Psoas muscle (tissue), 8 donors: ENCODE measurements around the gene SIRT7. TPM values are rescaled to one million over a fixed set of nuclear protein-coding genes. Genes with fewer than 3 reads are reported as not detected.

Experiments
- ATAC-seq, 4 donors: fragments of 200-7000 bp; cut with Tn5 transposase; one replicate each; pipeline ENCODE4 v1.9.1; 2020; ENCODE audit warnings: moderate library complexity in 3 of 4, mild to moderate bottlenecking in 2 of 4
- DNase-seq, 2 donors: peaks; one replicate each; pipeline ENCODE4 v3.0.0-alpha.2; 2020
- H3K27ac ChIP-seq: fragments of 200-600 bp; one replicate; pipeline ENCODE4 v1.8.0; 2022
- H3K27me3 ChIP-seq, 3 donors: fragments of 200-600 bp in 1 of 3; one replicate each; pipeline versions ENCODE4 v1.6.1 to v1.8.0; 2013 to 2022; ENCODE audit warnings: low read length in 2 of 3, mild to moderate bottlenecking in 2 of 3, moderate library complexity in 1 of 3; ENCODE audit not compliant: insufficient read depth in 3 of 3
- H3K36me3 ChIP-seq, 2 donors: fragments of 200-600 bp in 1 of 2; one replicate each; pipeline versions ENCODE4 v1.6.1 to v1.8.0; 2013 to 2022; ENCODE audit warnings: low read depth in 1 of 2, mild to moderate bottlenecking in 1 of 2, moderate library complexity in 1 of 2; ENCODE audit not compliant: insufficient read depth in 1 of 2
- H3K4me1 ChIP-seq: fragments of 200-600 bp; one replicate; pipeline ENCODE4 v1.8.0; 2022
- H3K4me3 ChIP-seq: fragments of 200-600 bp; one replicate; pipeline ENCODE4 v1.8.0; 2022; ENCODE audit warnings: mild to moderate bottlenecking
- H3K9me3 ChIP-seq: fragments of 200-600 bp; one replicate; pipeline ENCODE4 v1.8.0; 2022
- WGBS, 3 donors: extraction: QIAGEN DNeasy Blood & Tissue Kit; methylation state at CpG; one replicate each; pipeline versions ENCODE4 v1.1.6 to v1.1.7; 2013; 5-methylcytosine and 5-hydroxymethylcytosine counted together
- intact Hi-C, 2 donors: fragments of 100-400 bp; cut with DNase I; formaldehyde crosslinking; loops; one replicate each; pipeline versions ENCODE4 v1.11.0 to v1.14.2; 2022
- polyA plus RNA-seq, 3 donors: library from polyadenylated mRNA; stranded (reverse); fragments of 200-250 nt; gene quantifications; one replicate each; pipeline ENCODE4 v1.2.3, GENCODE V29; 2013
- total RNA-seq, 4 donors: library from RNA; stranded (reverse); fragmentation: NEBNext Ultra II Directional in 2 of 4; extraction: Animal tissue kit (Norgen Biotek cat#: 25700) in 2 of 4; gene quantifications; one replicate each; pipeline versions ENCODE4 v1.2.1 to v1.2.4, GENCODE V29; 2021 to 2023
- TF ChIP-seq, protein P1 (sequence below): fragments of 200-600 bp; IDR thresholded peaks from one replicate; pipeline ENCODE4 v1.8.0; 2022; ENCODE audit warnings: antibody characterized with exemption
- donor health status: healthy with polysubstance abuse.
- donor health status: DM: no; HTN: no; CAD: no; lungs with moderate emphysema.
- donor health status: Bipolar disorder and iron deficiency.
- donor health status: healthy.
- donor health status: DM: yes; HTN: yes; CAD: no.
- donor health status: DM: no; HTN: no; CAD: no.
- donor health status: DM: no; HTN: no; CAD: no.
- donor health status: DM: yes; HTN: yes; CAD: no.

The SIRT7 gene
- total and polyA plus RNA-seq, 7 donors: 3.9 to 14.2 (median 7.6) TPM

DNA sequence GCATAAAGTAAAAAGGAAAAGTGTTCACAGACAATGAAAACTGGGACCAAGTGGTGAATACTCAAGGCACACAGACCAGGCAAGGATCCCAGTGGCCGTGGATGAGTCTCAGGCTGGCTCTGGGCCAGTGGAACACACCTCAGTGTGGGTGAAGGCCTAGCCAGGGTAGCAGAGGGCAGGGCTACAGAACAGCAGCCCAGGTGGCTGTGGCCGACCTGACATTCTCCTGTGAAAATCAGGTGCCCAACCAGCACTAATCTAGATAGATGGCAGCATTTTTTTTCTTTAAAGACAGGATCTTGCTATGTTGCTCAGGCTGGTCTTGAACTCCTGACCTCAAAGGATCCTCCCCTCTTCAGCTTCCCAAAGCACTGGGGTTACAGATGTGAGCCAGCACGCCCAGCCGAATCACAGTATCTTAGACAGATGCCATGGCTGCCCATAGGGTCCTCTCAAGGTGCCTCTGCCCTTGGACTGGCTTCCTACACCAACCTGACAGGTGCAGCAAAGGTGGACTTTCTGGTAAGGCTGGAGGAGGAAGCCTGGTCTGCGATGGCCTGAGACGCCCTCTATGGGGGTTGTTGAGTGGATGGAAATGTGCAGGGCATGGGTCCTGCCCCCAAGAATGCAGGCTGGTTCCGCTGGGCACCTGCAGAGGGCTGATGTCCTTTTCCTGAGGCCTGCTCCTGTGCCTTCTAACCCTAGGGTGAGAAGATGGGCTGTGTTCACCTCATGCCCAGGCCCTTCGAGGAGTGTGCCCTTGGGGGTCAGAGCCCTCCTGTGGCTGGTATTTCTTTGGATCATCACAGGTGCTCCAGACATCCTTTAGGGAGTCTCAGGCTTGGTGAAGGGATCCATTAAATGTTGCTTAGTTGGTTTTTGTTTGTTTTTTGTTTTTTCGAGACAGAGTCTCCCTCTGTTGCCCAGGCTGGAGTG is 53.9 kb downstream of the SIRT7 start:
- intact Hi-C loops: no loop called here
- Histone ChIP-seq H3K36me3 (peaks cover 0 to 41% of the 10 kb centered on the region in 2 donors), H3K27ac (peak overlapping the region; percentile 98), H3K9me3 (no peaks in the 10 kb centered on the region), H3K4me3 (no peak overlapping the region), H3K4me1 (peaks cover 41% of the 10 kb centered on the region), H3K27me3 (no peaks in the 10 kb centered on the region)
- TF ChIP-seq, protein P1, sequence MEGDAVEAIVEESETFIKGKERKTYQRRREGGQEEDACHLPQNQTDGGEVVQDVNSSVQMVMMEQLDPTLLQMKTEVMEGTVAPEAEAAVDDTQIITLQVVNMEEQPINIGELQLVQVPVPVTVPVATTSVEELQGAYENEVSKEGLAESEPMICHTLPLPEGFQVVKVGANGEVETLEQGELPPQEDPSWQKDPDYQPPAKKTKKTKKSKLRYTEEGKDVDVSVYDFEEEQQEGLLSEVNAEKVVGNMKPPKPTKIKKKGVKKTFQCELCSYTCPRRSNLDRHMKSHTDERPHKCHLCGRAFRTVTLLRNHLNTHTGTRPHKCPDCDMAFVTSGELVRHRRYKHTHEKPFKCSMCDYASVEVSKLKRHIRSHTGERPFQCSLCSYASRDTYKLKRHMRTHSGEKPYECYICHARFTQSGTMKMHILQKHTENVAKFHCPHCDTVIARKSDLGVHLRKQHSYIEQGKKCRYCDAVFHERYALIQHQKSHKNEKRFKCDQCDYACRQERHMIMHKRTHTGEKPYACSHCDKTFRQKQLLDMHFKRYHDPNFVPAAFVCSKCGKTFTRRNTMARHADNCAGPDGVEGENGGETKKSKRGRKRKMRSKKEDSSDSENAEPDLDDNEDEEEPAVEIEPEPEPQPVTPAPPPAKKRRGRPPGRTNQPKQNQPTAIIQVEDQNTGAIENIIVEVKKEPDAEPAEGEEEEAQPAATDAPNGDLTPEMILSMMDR: no peak
- DNase-seq (no peak), ATAC-seq (no peak)
- WGBS, 3 donors: 75 to 76% (median 76%) methylated on average over 9 of the region's 9 CpGs

DNA sequence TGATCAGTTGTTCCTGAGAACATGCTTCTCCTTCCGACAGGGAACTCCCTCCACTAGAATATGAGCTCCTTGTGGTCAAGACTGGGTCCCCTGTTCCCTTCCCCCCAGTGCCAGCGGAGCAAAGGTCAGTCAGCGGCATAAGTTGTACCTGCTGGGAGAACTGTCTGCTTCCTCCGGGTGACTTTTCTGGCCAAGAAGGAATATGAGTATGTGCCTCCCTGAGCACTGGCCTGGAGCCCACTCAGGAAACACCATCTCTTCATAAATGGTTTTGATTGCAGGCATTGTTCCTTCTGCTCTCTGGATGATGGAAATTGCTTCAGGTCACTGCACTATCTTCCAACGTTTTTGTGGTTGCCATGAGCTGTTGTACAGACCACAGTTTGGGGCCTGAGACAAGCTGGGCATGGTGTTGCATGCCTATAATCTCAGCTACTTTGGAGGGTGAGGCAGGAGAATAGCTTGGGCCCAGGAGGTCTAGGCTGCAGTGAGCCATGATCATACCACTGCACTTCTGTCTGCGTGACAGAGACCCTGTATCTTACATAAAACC is 54.8 kb downstream of the SIRT7 start:
- intact Hi-C loops: no loop called here
- Histone ChIP-seq H3K27ac (peak overlapping the region; percentile 98), H3K36me3 (peaks cover 0 to 37% of the 10 kb centered on the region in 2 donors), H3K27me3 (no peaks in the 10 kb centered on the region), H3K4me1 (peaks cover 42% of the 10 kb centered on the region), H3K4me3 (no peak overlapping the region), H3K9me3 (no peaks in the 10 kb centered on the region)
- DNase-seq: no peak
- ATAC-seq: no peak
- TF ChIP-seq, protein P1: no peak
- WGBS, 3 donors: 48 to 71% (median 59%) methylated on average over 6 of the region's 6 CpGs

Other genes with a start within 250 kb of the SIRT7 start
- 10 to 100 TPM in 3 of 4 donors, 1 to 10 TPM in 1; 7.8 to 15.6 (median 11.9) TPM for gene ARL16, start 234.4 kb downstream of the SIRT7 start, total RNA-seq
- gene ARL16, start 234.4 kb downstream of the SIRT7 start, polyA plus RNA-seq: 10 to 100 TPM; 23.2 to 29.3 (median 29.1) TPM
- gene HGS, start 234.2 kb downstream of the SIRT7 start, total RNA-seq: 10 to 100 TPM; 38.6 to 74.5 (median 56.5) TPM
- gene HGS, start 234.2 kb downstream of the SIRT7 start, polyA plus RNA-seq: 100 to 1,000 TPM in 2 of 3 donors, 10 to 100 TPM in 1; 62.3 to 158 (median 139) TPM
- 100 to 1,000 TPM in 2 of 4 donors, 10 to 100 TPM in 2; 93.0 to 175 (median 104) TPM for gene MRPL12, start 214.8 kb downstream of the SIRT7 start, total RNA-seq
- gene MRPL12, start 214.8 kb downstream of the SIRT7 start, polyA plus RNA-seq: 100 to 1,000 TPM; 222 to 558 (median 242) TPM
- gene SLC25A10, start 205.9 kb downstream of the SIRT7 start, total RNA-seq: 1 to 10 TPM; 2.4 to 6.3 (median 3.8) TPM
- 1 to 10 TPM; 5.9 to 7.0 (median 6.3) TPM for gene SLC25A10, start 205.9 kb downstream of the SIRT7 start, polyA plus RNA-seq
- not detected for gene GCGR, start 114.0 kb downstream of the SIRT7 start, total RNA-seq
- gene GCGR, start 114.0 kb downstream of the SIRT7 start, polyA plus RNA-seq: under 1 TPM in 2 of 3 donors, not detected in 1; 0.03 to 0.08 TPM
- gene MCRIP1, start 84.9 kb downstream of the SIRT7 start, total RNA-seq: 10 to 100 TPM; 20.5 to 47.6 (median 25.7) TPM
- gene MCRIP1, start 84.9 kb downstream of the SIRT7 start, polyA plus RNA-seq: 100 to 1,000 TPM in 1 of 3 donors, 10 to 100 TPM in 2; 45.1 to 187 (median 57.1) TPM
- gene PPP1R27, start 83.1 kb downstream of the SIRT7 start, total RNA-seq: 1,000 to 10,000 TPM in 3 of 4 donors, 100 to 1,000 TPM in 1; 976 to 2,217 (median 1,286) TPM
- gene PPP1R27, start 83.1 kb downstream of the SIRT7 start, polyA plus RNA-seq: 100 to 1,000 TPM; 296 to 661 (median 603) TPM
- 100 to 1,000 TPM; 244 to 361 (median 296) TPM for gene P4HB, start 57.6 kb downstream of the SIRT7 start, total RNA-seq
- gene P4HB, start 57.6 kb downstream of the SIRT7 start, polyA plus RNA-seq: 100 to 1,000 TPM; 236 to 384 (median 267) TPM
- 100 to 1,000 TPM in 3 of 4 donors, 10 to 100 TPM in 1; 88.3 to 192 (median 160) TPM for gene ARHGDIA, start 46.8 kb downstream of the SIRT7 start, total RNA-seq
- gene ARHGDIA, start 46.8 kb downstream of the SIRT7 start, polyA plus RNA-seq: 100 to 1,000 TPM in 2 of 3 donors, 10 to 100 TPM in 1; 79.1 to 268 (median 100) TPM
- 10 to 100 TPM; 23.0 to 58.4 (median 47.1) TPM for gene ALYREF, start 26.6 kb downstream of the SIRT7 start, total RNA-seq
- 10 to 100 TPM; 37.5 to 79.8 (median 43.8) TPM for gene ALYREF, start 26.6 kb downstream of the SIRT7 start, polyA plus RNA-seq
- 100 to 1,000 TPM; 118 to 208 (median 135) TPM for gene ANAPC11, start 26.5 kb downstream of the SIRT7 start, total RNA-seq
- gene ANAPC11, start 26.5 kb downstream of the SIRT7 start, polyA plus RNA-seq: 100 to 1,000 TPM; 273 to 369 (median 323) TPM
- gene NPB, start 15.9 kb downstream of the SIRT7 start, total RNA-seq: under 1 TPM; 0.42 to 0.78 (median 0.55) TPM
- 1 to 10 TPM in 1 of 3 donors, under 1 TPM in 2; 0.73 to 2.9 (median 0.76) TPM for gene NPB, start 15.9 kb downstream of the SIRT7 start, polyA plus RNA-seq
- 10 to 100 TPM; 10.2 to 26.9 (median 19.2) TPM for gene PCYT2, start 6.8 kb downstream of the SIRT7 start, total RNA-seq
- gene PCYT2, start 6.8 kb downstream of the SIRT7 start, polyA plus RNA-seq: 10 to 100 TPM; 13.2 to 14.1 (median 13.3) TPM
- gene MAFG, start 9.6 kb upstream of the SIRT7 start, total RNA-seq: 10 to 100 TPM; 43.1 to 74.2 (median 53.7) TPM
- gene MAFG, start 9.6 kb upstream of the SIRT7 start, polyA plus RNA-seq: 10 to 100 TPM; 21.6 to 73.7 (median 26.6) TPM
- 10 to 100 TPM in 2 of 4 donors, 1 to 10 TPM in 2; 5.4 to 12.5 (median 9.5) TPM for gene PYCR1, start 19.1 kb upstream of the SIRT7 start, total RNA-seq
- 10 to 100 TPM in 2 of 3 donors, 1 to 10 TPM in 1; 8.3 to 23.2 (median 15.2) TPM for gene PYCR1, start 19.1 kb upstream of the SIRT7 start, polyA plus RNA-seq
- 10 to 100 TPM in 3 of 4 donors, 1 to 10 TPM in 1; 9.7 to 58.0 (median 13.4) TPM for gene MYADML2, start 29.1 kb upstream of the SIRT7 start, total RNA-seq
- gene MYADML2, start 29.1 kb upstream of the SIRT7 start, polyA plus RNA-seq: 10 to 100 TPM in 1 of 3 donors, 1 to 10 TPM in 1, under 1 TPM in 1; 0.47 to 95.8 (median 9.1) TPM
- 1 to 10 TPM in 3 of 4 donors, under 1 TPM in 1; 0.92 to 1.9 (median 1.5) TPM for gene NOTUM, start 43.0 kb upstream of the SIRT7 start, total RNA-seq
- under 1 TPM; 0.25 to 0.48 (median 0.44) TPM for gene NOTUM, start 43.0 kb upstream of the SIRT7 start, polyA plus RNA-seq
- 10 to 100 TPM; 27.7 to 37.4 (median 35.0) TPM for gene ASPSCR1, start 59.5 kb upstream of the SIRT7 start, total RNA-seq
- gene ASPSCR1, start 59.5 kb upstream of the SIRT7 start, polyA plus RNA-seq: 10 to 100 TPM; 27.9 to 33.1 (median 33.0) TPM
- gene CENPX, start 104.7 kb upstream of the SIRT7 start, total RNA-seq: 10 to 100 TPM; 15.9 to 24.6 (median 19.7) TPM
- gene CENPX, start 104.7 kb upstream of the SIRT7 start, polyA plus RNA-seq: 10 to 100 TPM; 53.8 to 79.4 (median 64.4) TPM
- 1 to 10 TPM; 1.4 to 3.0 (median 1.9) TPM for gene LRRC45, start 105.1 kb upstream of the SIRT7 start, total RNA-seq
- 1 to 10 TPM; 3.5 to 7.1 (median 4.0) TPM for gene LRRC45, start 105.1 kb upstream of the SIRT7 start, polyA plus RNA-seq
- not detected for gene RAC3, start 113.5 kb upstream of the SIRT7 start, total RNA-seq
- under 1 TPM in 2 of 3 donors, not detected in 1; 0.05 to 0.83 TPM for gene RAC3, start 113.5 kb upstream of the SIRT7 start, polyA plus RNA-seq
- gene DCXR, start 119.5 kb upstream of the SIRT7 start, total RNA-seq: 100 to 1,000 TPM; 111 to 216 (median 155) TPM
- 100 to 1,000 TPM; 117 to 158 (median 147) TPM for gene DCXR, start 119.5 kb upstream of the SIRT7 start, polyA plus RNA-seq
- gene RFNG, start 133.6 kb upstream of the SIRT7 start, total RNA-seq: 10 to 100 TPM; 27.1 to 37.3 (median 29.3) TPM
- 10 to 100 TPM; 31.0 to 40.7 (median 37.3) TPM for gene RFNG, start 133.6 kb upstream of the SIRT7 start, polyA plus RNA-seq
- 100 to 1,000 TPM in 2 of 4 donors, 10 to 100 TPM in 2; 89.8 to 112 (median 97.7) TPM for gene GPS1, start 133.7 kb upstream of the SIRT7 start, total RNA-seq
- 100 to 1,000 TPM in 2 of 3 donors, 10 to 100 TPM in 1; 87.1 to 114 (median 104) TPM for gene GPS1, start 133.7 kb upstream of the SIRT7 start, polyA plus RNA-seq
- 100 to 1,000 TPM in 3 of 4 donors, 10 to 100 TPM in 1; 72.6 to 136 (median 104) TPM for gene DUS1L, start 147.6 kb upstream of the SIRT7 start, total RNA-seq
- 100 to 1,000 TPM; 117 to 170 (median 133) TPM for gene DUS1L, start 147.6 kb upstream of the SIRT7 start, polyA plus RNA-seq
- gene FASN, start 180.1 kb upstream of the SIRT7 start, total RNA-seq: 10 to 100 TPM; 17.2 to 37.3 (median 23.4) TPM
- gene FASN, start 180.1 kb upstream of the SIRT7 start, polyA plus RNA-seq: 10 to 100 TPM in 2 of 3 donors, 1 to 10 TPM in 1; 8.9 to 26.5 (median 12.0) TPM